NCI-H446 (cell line): Measurements from ENCODE around the gene ST7.
"Not testable (repeated sequence)": the region's sequence is repeated elsewhere in the genome, so short reads cannot be mapped to it uniquely, and the experiment has no call there.

Experiments used
- DNase-seq, 2 experiments: peaks; one replicate each; lab custom pipeline; 2025; lab: John Stamatoyannopoulos, UW

The ST7 gene, protein sequence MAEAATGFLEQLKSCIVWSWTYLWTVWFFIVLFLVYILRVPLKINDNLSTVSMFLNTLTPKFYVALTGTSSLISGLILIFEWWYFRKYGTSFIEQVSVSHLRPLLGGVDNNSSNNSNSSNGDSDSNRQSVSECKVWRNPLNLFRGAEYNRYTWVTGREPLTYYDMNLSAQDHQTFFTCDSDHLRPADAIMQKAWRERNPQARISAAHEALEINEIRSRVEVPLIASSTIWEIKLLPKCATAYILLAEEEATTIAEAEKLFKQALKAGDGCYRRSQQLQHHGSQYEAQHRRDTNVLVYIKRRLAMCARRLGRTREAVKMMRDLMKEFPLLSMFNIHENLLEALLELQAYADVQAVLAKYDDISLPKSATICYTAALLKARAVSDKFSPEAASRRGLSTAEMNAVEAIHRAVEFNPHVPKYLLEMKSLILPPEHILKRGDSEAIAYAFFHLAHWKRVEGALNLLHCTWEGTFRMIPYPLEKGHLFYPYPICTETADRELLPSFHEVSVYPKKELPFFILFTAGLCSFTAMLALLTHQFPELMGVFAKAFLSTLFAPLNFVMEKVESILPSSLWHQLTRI

DNA sequence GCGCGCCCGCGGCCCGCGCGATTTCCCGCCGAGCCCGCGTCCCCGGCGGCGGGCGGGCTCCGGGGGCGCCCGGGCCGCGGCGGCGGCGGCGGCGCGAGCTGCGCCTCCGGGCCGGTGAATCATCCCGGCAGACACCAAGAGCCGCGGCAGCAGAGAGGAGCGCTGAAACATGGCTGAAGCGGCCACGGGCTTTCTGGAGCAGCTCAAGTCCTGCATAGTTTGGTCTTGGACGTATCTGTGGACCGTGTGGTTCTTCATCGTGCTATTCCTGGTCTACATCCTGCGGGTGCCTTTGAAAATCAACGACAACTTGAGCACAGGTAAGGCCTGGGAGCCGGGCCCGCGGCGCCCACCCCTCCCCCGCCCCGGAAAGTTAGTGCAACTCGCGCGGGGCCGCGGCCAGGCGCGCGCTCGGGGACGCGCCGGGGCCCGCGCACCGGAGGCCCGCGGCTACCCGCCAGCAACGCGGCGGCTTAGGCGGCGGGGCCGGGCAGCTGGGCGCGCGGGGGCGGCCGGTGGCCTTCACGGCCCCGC is at the start of gene ST7:
ST7 (plus strand) TSS at position 130 of the 534 bp plus-strand sequence; CDS start at position 170, 40 bp downstream.
- DNase-seq, result peak in 1 of 2 experiments; percentile 63

DNA sequence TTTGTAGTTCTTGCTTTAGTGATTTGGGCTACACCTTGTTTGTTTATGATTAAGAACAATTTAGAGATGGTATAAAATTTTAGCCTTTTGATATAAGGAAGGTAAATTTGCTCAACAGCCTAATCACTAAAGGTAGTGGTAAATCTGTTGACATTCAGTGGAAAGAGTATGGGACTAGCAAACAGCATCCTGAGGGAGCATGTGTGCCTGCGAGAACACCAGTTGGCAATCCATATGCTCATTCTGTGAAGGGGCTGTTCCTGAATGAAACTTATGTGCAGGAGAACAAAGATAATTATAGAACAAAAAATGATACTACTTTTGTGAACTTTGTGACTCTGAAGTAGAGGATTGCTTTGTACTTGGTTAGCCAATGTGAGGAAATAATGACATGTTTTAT is 46.9 kb upstream of the ST7 start:
- no peak for DNase-seq

- no peak for DNase-seq
Observed at GRCh38 chr7:116910383-116910782, 42.9 kb upstream of the ST7 start.

- DNase-seq, result no peak
Observed at GRCh38 chr7:116911801-116912200, 41.5 kb upstream of the ST7 start.

DNA sequence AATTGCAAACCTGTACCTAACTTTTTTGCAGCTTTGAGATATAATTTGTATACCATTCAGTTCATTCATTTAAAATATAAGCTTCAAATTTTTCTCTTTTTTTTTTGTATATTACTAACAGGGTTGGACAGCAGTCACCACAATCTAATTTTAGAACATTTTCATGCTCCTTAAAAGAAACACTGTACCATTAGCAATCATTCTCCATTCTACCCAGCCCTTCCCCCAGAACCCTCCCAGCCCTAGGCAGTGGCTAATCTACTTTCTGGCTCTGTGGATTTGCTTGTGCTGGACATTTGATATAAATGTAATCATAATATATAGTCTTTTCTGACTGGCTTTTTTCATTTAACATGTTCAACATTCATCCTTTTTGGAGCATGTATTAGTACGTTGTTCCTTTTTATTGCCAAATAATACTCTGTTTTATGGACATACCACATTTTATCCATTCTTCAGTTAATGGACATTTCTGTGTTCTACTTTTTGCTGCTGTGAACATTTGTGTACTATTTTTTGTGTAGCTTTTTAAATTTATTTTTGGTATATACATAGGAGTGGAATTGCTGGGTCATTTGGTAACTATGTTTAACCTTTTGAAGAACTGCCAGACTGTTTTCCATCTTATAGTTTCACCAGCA is 40.9 kb upstream of the ST7 start:
- no peak for DNase-seq

DNA sequence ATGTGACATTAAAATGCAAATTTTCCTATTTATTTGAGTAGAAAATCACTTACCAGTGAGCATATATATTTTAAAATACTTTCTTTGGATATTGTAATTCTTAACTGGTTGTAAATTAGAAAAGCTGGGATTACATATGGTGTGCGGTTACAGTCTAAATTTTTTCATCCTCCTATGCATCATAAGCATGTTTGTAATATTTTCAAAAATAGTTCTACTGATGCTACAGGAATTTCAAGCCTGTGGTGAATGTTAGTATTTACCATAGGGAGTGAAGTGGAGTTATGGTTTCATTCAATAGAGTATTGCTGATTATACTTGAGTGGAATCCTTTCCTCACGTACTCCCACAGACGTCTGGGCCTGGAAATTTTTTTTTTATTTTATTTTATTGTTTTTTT is 34.6 kb upstream of the ST7 start:
- DNase-seq, result no peak

- DNase-seq, result no peak
Observed at GRCh38 chr7:116920359-116920758, 32.9 kb upstream of the ST7 start.

GRCh38 chr7:116922545-116922944 is 30.8 kb upstream of the ST7 start:
- DNase-seq, result no peak

DNA sequence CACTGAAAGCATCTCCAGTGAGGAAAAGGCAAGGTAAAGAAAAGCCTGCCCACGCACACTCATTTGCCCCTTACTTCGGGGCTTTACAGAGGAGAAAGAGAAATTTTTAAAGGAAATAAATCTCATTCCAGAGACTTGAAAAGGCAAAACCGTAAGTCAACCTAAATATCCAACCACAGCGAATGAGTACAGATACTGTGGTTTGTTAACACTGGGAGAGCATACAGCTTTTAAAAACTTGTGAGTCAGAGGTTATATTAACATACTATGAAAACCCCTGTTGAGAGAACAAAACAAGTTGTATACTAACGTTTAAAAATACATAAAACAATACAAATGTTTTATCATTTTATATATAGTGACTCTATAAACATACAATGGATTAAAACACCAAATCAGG is 28.6 kb upstream of the ST7 start:
- DNase-seq, result no peak

DNA sequence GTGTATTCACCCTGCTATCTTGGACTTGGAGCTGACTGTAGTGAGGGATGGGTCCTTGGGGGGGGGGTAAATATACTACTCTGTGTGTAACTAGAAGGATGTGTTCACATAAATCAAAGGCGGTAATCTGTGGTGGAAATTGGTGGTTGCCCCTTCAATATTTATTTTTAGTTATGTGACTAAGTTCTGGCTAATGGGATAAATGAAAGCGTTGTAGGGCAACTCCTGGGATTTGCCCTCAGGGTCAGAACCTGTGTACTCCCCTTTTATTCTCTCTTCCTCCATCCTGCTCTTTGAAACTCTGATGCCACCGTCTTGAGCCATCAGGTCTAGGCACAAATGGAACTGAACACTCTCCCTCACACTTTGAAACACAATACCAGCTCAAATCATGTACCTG is 24.3 kb upstream of the ST7 start:
- no peak for DNase-seq

DNA sequence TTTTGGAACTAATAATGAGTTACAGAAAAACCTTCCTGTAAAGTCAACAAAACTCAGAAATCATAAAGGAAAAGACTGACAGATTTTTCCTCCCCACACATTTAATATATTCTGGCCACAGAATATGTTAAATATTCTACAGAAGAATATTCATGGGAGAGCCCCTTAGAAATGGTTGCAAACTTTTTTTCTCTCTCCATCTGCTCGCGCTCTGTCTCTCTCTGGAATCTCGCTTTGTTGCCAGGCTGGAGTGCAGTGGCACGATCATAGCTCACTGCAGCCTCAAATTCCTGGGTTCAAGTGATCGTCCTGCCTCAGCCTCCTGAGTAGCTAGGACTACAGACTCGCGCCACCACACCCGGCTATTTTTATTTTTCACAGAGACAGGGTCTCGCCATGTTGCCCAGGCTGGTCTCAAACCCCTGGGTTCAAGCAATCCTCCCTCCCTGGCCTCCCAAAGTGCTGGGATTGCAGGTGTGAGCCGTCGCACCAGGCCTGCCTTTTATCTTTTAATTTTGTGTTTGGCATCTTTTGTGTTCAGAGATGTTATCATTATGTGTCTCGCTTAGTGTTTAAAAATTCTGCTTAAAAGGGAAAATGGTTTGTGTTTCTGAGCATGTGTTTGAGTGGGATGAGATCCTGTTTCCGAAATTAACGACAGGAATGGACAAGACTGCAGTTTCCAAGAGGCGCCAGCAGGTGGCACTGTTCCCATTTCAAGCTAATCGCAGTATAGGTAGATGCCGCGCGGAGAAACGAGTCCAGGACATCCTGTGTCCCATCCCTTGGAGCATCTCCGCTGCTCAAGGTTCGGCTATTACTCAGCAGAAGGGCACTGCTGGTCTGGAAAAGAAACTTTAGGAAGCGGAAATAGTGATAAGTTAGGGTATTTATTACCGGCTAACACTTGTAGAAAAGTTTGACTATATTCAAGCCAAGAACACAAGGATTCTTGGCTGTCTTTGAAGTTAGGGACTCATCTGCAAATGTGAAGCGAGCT is 23.1 kb upstream of the ST7 start:
- peak; percentile 47 to 81 for DNase-seq

DNA sequence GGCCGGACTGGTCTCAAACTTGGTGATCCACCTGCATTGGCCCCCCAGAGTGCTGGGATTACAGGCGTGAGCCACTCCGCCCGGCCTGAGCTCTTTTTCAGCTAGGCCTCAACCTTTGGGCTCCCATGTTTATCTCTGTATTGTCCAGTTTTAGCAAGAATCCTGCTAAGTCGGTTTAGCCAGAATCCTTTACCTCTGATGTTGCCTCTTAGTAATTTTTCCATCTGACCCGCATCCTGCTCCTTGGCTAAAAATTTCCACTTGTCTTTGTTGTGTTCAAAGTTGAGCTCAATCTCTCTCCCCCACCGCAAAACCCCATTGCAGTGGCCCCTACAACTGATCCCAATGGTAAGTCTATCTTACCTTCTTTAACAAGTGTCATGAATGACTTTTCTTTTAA is 20.7 kb upstream of the ST7 start:
- DNase-seq, result no peak

DNA sequence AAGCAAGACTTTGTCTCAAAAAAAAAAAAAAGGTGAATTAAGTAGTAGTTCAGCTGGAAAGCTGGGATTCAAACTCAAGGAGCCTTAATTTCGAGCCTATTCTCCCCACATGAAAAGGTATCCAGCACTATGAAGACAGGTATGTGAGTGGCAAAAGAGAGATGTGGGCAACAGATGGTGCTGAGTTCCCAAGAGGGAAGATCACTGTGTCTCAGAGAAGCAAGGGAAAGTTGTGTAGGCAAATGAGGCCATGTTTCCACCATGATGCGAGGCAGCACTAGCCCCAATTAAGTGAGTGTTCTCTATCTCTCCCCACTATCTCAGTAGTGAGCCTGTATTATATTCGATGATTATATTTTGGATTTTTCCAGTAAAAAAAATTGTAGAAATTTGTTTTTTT is 19.8 kb upstream of the ST7 start:
- DNase-seq, result no peak

- DNase-seq, result no peak
Observed at GRCh38 chr7:116934580-116934979, 18.7 kb upstream of the ST7 start.

- not testable (repeated sequence) for DNase-seq
Observed at GRCh38 chr7:116936844-116937243, 16.5 kb upstream of the ST7 start.

GRCh38 chr7:116938678-116939077 is 14.6 kb upstream of the ST7 start:
- no peak for DNase-seq

DNA sequence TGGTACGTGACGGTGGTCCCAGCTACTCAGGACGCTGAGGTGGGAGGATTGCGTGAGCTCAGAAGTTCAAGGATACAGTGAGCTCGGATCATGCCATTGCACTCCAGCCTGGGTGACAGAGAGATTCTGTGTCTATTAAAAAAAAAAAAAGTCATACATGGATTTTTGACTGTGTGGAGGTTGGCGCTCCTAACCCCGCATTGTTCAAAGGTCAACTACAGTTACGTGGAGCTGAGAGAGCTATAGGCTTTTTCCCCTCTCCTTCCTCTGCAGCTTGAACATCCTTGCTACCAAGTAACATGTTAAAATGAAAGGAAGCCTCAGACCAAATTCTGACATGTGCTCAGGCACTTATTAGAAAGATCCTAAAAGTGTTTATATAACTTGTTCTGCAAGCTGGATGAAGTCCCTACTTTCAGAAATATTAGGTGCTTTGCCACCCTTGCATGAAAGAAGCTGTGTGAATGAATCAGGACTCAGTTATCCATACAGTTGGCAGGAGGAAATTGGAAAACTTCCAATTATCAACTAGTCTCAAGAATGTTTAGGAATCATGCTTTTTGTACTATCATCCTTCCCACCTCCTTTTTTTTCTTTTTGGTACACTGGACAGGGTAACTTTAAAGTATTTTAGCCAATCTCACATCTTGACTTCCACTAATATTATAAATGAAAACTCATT is 12.5 kb upstream of the ST7 start:
- DNase-seq, result no peak

DNA sequence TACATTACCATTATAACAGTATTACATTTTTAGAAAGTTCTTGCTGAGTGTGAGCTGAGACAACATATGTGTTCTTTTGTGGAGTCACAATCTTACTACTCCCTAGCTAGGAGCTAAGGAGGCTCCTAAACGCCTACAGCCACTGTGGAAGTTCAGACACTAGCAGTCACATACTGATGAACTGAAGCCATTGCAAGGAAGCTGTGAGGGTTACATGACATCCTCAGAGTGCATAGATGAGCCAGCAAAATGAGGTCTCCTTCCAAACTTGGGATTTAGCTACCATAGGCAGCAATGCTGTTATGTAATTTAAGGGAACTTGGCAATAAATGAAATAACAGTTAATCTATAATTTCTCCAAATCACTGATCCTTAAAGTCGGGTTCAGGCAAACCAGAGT is 10.8 kb upstream of the ST7 start:
- DNase-seq, result no peak

- DNase-seq, result no peak
Observed at GRCh38 chr7:116948934-116949333, 4.4 kb upstream of the ST7 start.

- no peak for DNase-seq
Observed at GRCh38 chr7:116949941-116950801, 3.1 kb upstream of the ST7 start.
